ENCODE measurements around the gene NFE2L1. TPM values are rescaled to one million over a fixed set of nuclear protein-coding genes. Genes with fewer than 3 reads are reported as not detected.

Gene NFE2L1
- total RNA-seq, 4 donors from 2014 or later, result 164 to 281 (median 264) TPM

DNA sequence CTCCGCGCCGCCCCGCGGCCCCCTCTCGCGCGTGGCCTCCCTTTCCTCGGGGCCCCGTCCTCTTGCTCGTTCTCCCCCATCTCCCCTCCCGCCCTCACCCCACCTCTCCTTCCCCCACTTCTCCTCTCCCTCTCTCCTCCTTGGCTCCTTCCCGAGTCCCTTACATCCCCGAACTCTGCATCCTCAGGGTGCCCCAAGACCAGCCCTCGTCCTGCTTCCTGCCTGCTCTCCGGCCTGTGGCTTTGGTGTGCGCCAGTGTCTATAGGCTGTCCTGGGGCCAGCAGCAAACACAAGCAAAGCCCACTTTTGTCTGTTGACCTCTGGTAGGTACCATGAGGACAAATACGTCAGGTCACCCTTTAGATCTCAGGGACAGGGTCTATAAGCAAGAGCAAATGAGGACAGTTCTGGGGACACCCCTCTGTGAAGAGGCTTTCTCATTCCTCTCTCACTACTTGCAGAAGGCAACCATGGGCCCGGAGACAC, 10.3 kb upstream of the NFE2L1 start:
- TF ChIP-seq, protein P1, sequence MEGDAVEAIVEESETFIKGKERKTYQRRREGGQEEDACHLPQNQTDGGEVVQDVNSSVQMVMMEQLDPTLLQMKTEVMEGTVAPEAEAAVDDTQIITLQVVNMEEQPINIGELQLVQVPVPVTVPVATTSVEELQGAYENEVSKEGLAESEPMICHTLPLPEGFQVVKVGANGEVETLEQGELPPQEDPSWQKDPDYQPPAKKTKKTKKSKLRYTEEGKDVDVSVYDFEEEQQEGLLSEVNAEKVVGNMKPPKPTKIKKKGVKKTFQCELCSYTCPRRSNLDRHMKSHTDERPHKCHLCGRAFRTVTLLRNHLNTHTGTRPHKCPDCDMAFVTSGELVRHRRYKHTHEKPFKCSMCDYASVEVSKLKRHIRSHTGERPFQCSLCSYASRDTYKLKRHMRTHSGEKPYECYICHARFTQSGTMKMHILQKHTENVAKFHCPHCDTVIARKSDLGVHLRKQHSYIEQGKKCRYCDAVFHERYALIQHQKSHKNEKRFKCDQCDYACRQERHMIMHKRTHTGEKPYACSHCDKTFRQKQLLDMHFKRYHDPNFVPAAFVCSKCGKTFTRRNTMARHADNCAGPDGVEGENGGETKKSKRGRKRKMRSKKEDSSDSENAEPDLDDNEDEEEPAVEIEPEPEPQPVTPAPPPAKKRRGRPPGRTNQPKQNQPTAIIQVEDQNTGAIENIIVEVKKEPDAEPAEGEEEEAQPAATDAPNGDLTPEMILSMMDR (IDR thresholded peaks at IDR 0.05), result no peak
- no peak for TF ChIP-seq POLR2AphosphoS5 (IDR thresholded peaks at IDR 0.05)
- no peak for TF ChIP-seq POLR2A (IDR thresholded peaks at IDR 0.05; ENCODE audit: low read depth)
- Histone ChIP-seq H3K36me3 (peaks cover 0 to 5% (median 0%) of the 10 kb centered on the region in 4 donors), H3K4me1 (peaks cover 11 to 18% (median 16%) of the 10 kb centered on the region in 4 donors), H3K4me3 (peak overlapping the region; percentile 71 to 79 (median 76)), H3K27me3 (no peaks in the 10 kb centered on the region), H3K9me3 (no peaks in the 10 kb centered on the region), H3K27ac (replicated peaks in 1 of 4) (peak overlapping the region; percentile 78 to 87 (median 86))
- DNase-seq (ENCODE audit: extremely low spot score), result no peak
- WGBS, result 34% methylated on average over 4 of the region's 19 CpGs
- intact Hi-C loops (cut with DNase I), result no loop called here

DNA sequence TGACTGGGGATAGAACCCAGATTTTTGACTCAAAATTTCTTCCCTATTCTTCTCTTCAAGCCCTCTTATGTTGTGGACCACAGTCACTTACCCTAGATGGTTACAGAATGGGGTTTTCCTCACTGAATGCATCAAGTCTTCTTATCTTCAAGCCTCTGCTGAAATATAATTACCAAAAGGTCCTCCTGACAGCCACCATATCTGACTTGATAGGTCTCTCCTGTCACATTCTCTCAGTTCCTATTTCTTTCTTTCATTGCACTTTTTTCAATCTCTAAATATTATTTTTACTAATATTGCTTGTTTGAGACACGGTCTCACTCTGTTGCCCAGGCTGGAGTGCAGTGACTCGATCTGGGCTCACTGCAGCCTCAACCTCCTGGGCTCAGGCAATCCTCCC, 9.5 kb upstream of the NFE2L1 start:
- no peaks in the 10 kb centered on the region for H3K36me3 ChIP-seq
- 87% methylated on average over 2 of the region's 2 CpGs for WGBS
- H3K4me3 ChIP-seq, result no peak overlapping the region
- intact Hi-C loops (cut with DNase I), result no loop called here
- H3K4me1 ChIP-seq, result peaks cover 11 to 18% (median 16%) of the 10 kb centered on the region in 4 donors
- no peaks in the 10 kb centered on the region for H3K9me3 ChIP-seq
- DNase-seq (ENCODE audit: extremely low spot score), result no peak
- TF ChIP-seq POLR2A (IDR thresholded peaks at IDR 0.05; ENCODE audit: low read depth) (no peak), POLR2AphosphoS5 (IDR thresholded peaks at IDR 0.05) (no peak), EP300 (IDR thresholded peaks at IDR 0.05) (no peak)
- TF ChIP-seq, protein P1 (IDR thresholded peaks at IDR 0.05), result no peak
- no peaks in the 10 kb centered on the region for H3K27me3 ChIP-seq
- H3K27ac ChIP-seq (replicated peaks in 1 of 4), result no peak overlapping the region

DNA sequence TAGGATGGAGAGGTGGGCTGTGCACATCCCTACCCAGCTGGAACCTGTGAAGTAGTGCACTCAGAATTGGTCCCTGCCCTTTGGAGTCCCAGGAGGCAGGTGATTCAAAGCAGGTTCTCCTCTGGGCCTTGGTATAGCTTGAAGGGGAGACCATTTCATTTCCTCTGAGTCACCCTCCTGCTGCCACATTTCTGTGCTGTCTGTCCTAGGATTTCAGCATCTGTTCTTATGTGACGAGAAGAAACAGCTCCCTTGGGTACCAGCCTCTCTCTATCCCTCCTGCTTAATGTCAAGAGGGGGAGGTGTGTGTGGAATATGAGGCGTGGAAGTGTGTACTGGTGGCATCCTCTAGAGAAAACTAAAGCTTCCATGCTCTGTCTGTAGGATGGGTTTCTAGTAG, 5.0 kb upstream of the NFE2L1 start:
- intact Hi-C loops (cut with DNase I), result no loop called here
- Histone ChIP-seq H3K4me3 (no peak overlapping the region), H3K4me1 (peaks cover 11 to 24% (median 21%) of the 10 kb centered on the region in 4 donors), H3K9me3 (no peaks in the 10 kb centered on the region), H3K27me3 (no peaks in the 10 kb centered on the region), H3K36me3 (no peaks in the 10 kb centered on the region), H3K27ac (replicated peaks in 1 of 4) (no peak overlapping the region)
- 100% methylated on average over 2 of the region's 2 CpGs for whole genome bisulfite sequencing
- TF ChIP-seq EP300 (IDR thresholded peaks at IDR 0.05) (no peak), POLR2AphosphoS5 (IDR thresholded peaks at IDR 0.05) (no peak), POLR2A (IDR thresholded peaks at IDR 0.05; ENCODE audit: low read depth) (no peak)
- TF ChIP-seq, protein P1 (IDR thresholded peaks at IDR 0.05), result no peak
- no peak for DNase-seq (ENCODE audit: extremely low spot score)

GRCh38 chr17:48044851-48045250, 3.3 kb upstream of the NFE2L1 start:
- intact Hi-C loops (cut with DNase I), result no loop called here
- Histone ChIP-seq H3K27me3 (no peaks in the 10 kb centered on the region), H3K36me3 (no peaks in the 10 kb centered on the region), H3K9me3 (no peaks in the 10 kb centered on the region), H3K27ac (replicated peaks in 1 of 4) (no peak overlapping the region), H3K4me1 (peaks cover 11 to 30% (median 27%) of the 10 kb centered on the region in 4 donors), H3K4me3 (no peak overlapping the region)
- DNase-seq (ENCODE audit: extremely low spot score), result no peak
- no peak for TF ChIP-seq EP300 (IDR thresholded peaks at IDR 0.05)
- no peak for TF ChIP-seq POLR2AphosphoS5 (IDR thresholded peaks at IDR 0.05)
- TF ChIP-seq POLR2A (IDR thresholded peaks at IDR 0.05; ENCODE audit: low read depth), result no peak
- TF ChIP-seq, protein P1 (IDR thresholded peaks at IDR 0.05), result no peak
- 86% methylated on average over 4 of the region's 4 CpGs for WGBS
